CD1c-positive myeloid dendritic cell (primary cell): ENCODE data around the gene ANK2.

Experiments used
- DNase-seq: peaks from one replicate; pipeline ENCODE4 v3.0.0-alpha.2; 2016; ENCODE audit errors: extremely low spot score

Gene ANK2

DNA sequence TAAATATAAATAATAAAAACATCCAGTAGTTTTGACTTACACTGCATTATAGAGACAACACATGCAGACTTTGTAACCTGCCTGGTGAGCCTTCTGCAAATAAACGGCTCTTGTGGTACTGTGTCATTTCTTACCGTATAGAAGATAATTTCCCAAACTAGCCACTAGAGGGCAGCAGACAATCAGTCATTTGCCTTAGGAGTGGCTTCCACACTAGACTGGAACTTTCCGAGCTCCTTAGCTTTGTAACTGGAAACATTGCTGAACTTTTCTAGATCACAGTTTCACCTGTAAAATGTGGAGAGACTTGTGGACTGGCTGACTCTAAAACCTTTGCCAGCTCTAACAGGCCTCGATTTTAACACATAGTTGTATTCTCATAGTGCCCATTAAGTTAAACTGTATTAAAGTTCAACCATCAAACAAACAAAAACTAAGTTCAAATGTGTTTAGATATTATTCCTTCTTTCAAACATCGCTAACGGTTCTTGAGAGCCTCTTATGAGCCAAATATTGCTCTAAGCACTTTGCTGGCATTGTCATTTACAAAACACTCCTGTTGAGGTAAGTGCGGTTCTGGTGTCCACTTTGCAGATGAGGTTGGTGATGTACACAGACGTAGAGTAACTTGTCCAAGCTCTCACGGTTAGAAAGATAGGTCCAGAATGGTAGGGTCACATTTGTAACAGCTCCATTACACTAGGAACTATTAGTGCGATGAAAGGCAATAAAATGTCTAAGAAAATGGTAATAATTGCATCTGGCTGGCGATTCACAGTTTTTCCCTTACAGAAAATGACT, 345.5 kb downstream of the ANK2 start:
- DNase-seq = peak; percentile 88

DNA sequence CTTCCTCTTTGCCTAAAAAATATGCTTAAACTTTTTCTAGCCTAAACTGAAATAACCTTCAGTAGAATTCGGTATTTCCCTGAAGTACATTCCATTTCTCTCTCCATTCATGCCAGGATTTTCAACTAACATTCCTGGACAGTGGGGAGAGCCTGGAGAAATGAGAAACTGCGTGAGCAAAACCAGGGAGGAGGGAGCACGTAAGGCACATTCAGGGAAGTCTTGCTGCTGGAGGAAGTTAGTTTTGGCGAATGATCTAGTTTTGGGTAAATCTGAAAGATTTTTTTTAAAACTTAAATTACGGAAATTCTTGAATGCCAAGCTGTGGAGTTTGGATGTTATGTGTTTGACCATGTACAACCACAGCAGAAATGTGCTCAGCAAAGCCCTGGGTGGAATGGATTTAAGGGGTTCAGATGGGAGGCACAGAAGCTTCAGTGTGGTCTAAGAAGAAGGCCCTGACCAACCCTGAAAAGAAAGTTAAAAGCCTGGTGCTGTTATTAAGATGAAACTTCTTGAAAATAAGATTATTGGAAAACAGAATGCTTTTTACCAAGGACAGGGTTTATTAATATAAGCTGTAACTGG, 347.8 kb downstream of the ANK2 start:
- no peak for DNase-seq

DNA sequence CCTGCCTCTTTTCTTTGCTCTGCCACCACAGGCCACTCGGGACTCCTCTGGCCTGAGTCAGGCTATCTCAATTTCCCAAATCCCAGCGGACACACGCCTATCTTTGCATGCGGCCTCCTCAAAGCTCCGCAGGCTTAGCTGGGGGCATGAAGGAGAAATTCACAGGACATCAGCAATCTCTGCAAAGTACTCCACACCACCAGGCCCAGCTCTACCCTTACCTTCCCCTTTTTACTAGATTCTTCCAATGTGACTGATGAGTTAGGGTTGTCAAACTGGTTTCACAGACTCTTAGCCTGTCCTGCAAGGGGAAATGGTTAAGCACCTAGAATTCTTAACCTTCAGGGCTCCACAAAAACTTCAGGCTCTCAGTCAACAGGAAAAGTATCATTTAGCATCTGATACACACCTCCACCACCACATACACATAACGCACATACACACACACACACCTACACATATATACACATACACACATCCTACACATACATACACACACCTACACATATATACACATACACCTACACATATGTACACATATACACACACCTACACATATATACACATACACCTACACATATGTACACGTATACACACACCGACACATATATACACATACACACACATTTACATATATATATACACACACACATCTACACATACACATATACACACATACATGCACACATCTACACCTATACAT, 349.1 kb downstream of the ANK2 start:
- DNase-seq = no peak

DNA sequence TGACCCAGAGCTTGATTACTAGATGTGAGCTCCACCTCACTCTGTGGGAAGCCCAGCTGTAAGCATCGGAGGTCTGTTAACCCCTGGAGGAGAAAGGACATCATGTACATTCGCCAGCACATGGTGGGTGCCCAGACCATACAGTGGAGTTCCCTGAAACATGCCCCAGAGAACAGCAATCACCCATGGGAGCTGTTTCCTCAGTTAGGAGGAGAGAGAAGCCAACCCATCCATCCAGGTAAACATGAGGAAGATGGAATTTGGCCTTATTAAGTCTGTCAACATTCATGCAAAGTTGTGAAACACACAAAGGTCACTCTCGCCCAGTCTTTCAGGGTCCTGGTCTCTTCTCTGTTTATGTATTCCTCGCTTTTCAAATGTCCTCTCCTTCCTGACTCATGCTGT, 354.7 kb downstream of the ANK2 start:
- no peak for DNase-seq

- DNase-seq = no peak
Measured at GRCh38 chr4:113404841-113405240, 355.4 kb downstream of the ANK2 start.

DNA sequence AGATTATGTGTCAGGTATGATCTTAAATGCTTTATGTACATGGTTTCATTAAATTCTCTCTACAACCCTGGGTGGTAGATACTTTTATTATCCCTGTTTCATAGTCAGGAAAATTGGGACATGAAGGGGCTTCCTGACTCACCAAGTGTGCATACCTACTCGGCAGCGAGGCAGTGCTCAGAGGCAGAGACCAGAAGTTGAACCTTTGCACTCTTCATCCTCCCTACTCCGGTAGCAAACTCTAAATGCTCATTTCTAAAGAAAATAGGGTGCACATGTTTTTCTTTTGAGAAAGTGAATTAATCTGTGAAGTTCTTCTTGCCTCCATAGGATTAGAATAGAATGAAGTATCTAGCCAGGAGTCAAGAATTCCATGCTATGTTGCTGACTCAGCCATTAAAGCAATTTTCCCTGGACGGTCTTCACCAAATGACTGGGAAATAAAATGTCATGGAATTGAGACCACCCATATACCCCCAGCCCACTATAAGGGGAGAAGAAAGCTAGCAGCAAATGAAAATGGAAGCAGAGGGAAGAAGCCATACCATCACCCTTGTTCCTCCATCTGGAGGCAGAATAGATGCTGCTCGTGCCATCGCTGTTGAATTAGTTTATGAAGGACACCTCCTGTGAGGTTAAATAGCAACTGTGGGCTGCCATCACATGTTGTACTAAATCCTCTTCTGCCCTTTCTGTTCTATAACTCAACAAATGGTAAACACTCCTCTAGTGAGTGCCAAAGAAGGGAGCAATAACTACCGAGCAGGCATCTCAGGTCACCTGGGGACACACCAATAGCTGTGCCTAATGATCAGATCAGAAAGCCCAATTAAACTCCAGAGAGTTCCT, 356.6 kb downstream of the ANK2 start:
- no peak for DNase-seq

DNA sequence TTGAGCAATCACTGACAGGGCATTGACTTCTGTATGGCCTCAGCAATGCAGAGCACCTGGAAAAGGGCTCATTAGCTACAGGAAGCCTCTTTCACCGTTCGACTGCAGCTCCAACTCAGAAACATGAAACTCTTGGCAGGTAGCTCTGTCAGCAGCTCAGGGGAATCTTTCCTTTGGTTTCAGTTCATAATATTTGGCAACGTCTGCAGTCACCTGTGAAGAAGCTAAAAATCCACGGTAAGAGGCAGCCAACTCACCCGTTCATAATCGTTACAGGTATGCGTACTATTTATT, 357.2 kb downstream of the ANK2 start:
- no peak for DNase-seq

DNA sequence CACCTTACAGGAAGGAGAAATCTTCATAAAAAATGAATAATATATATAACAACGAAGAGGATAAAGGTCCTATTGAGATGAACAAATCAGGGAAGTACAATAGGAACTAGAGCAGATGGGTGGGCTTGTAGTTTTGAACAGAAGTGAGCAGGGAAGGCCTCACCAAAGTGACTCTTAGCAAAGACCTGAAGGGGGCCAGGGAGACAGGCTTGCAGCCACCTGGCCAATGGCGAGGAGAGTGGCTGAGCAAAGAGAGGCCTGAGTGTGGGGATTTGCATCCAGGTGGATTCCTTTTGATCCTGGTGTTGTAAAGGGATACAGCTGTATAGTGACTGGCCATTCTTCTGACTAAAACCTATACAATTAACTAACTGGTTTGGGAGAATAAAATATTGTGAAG, 358.0 kb downstream of the ANK2 start:
- DNase-seq = no peak

GRCh38 chr4:113409181-113409580, 359.7 kb downstream of the ANK2 start:
- no peak for DNase-seq

DNA sequence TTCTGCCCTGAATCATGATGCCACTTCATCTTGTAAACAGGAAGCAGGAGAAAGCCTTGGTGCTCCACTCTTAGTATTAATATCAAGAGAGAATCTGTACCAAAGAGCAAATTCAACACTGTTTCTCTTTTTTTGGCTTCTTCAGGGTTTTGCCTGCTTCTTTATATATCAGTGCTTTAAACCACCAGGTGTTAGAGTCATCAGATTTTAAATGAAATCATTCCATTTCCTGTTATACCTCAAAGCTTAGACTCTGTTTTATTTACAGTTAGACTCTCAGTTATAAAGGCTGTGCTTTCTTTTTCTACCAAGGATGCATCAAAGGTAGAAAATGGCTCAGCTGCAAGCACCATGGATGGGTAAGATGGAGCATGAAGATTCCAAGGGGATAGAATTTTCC, 361.2 kb downstream of the ANK2 start:
- no peak for DNase-seq

DNA sequence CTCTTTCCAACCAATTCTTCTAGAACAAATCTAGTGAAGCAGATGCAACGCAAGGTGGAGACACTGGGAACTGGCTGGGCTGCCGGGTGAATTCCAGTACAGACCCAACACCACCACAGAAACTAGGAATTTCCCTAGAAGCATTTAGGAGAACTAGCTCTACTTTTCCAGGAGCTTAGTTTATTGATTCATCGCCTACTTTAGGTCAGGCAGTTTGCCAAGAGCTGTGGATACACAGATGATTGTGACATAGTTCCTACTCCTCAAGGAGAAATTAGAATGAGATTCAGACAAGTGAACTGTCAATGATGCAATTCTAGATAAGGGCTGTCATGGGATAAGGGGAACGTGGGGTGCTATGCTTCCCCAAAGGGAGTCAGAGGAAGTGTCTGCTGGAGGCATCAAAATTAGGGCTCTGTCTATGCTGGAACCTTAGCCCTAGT, 362.1 kb downstream of the ANK2 start:
- DNase-seq = peak; percentile 21

DNA sequence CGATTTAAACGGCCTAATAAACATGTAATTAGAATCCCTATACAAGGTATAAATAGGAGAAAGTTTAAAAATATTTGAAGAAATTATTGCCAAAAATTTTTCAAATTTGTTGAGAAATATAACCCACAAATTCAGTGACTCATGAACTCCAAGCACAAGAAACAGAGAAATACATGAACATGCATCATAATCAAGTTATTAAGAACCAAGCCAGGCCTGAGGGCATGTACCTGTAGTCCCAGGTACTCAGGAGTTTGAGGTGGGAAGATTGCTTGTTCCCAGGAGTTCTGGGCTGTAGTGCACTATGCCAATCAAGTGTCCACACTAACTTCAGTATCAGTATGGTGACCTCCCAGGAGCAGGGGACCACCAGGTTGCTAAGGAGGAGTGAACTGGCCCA, 370.2 kb downstream of the ANK2 start:
- no peak for DNase-seq

- DNase-seq = no peak
Measured at GRCh38 chr4:113420938-113421337, 371.5 kb downstream of the ANK2 start.

GRCh38 chr4:113423631-113424030, 374.2 kb downstream of the ANK2 start:
- DNase-seq = no peak

GRCh38 chr4:113433116-113433515, 383.7 kb downstream of the ANK2 start:
- no peak for DNase-seq
